LNCAP (cell line): ENCODE data around the gene ACTL6B.

Experiments
- TF ChIP-seq, protein P1 (sequence below): fragments of 450-650 bp; IDR thresholded peaks from 2 replicates; pipeline ENCODE4 v1.5.1; 2017; ENCODE audit warnings: mild to moderate bottlenecking

ACTL6B gene

DNA sequence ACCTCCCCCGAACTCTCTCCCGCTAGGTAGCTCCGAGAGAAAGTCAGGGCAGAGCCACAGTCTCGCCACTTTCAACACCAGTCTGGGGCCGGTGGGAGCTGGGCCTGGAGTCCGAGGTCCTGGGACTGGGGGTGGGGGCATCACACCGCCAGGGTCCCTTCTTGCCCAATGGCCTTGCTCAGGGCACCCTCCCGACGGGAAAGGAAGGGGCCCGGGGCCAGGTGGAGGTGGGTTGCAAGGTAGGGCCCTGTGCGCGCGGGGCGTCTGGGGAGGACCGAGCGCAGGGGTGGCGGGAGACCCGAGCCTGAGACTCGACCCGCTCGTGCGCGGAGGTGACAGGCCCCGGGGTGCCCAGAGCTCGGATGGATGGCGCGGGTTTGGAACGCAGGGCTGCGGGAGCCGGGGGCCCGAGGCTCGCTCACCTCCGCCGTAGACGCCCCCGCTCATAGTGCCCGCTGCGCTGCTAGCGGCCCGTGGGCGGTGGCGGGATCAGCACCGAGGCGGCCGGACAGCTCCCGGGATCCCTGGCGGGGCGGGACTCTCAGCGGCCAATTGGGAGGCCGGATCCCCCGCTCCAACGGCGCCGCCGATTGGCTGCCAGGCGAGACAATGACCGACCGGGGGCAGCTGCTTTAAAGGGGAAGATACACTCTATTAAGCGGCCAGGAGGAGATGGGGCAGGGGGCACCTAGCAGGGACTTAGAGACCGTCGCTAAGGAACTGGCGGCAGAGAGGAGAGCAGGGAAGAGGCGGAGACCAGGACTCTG, at the start of gene ACTL6B:
TSS of gene ACTL6B (minus strand) at position 541 of the 767 bp plus-strand sequence. CDS start at position 447, 94 bp downstream.
- TF ChIP-seq, protein P1, sequence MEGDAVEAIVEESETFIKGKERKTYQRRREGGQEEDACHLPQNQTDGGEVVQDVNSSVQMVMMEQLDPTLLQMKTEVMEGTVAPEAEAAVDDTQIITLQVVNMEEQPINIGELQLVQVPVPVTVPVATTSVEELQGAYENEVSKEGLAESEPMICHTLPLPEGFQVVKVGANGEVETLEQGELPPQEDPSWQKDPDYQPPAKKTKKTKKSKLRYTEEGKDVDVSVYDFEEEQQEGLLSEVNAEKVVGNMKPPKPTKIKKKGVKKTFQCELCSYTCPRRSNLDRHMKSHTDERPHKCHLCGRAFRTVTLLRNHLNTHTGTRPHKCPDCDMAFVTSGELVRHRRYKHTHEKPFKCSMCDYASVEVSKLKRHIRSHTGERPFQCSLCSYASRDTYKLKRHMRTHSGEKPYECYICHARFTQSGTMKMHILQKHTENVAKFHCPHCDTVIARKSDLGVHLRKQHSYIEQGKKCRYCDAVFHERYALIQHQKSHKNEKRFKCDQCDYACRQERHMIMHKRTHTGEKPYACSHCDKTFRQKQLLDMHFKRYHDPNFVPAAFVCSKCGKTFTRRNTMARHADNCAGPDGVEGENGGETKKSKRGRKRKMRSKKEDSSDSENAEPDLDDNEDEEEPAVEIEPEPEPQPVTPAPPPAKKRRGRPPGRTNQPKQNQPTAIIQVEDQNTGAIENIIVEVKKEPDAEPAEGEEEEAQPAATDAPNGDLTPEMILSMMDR: no peak

DNA sequence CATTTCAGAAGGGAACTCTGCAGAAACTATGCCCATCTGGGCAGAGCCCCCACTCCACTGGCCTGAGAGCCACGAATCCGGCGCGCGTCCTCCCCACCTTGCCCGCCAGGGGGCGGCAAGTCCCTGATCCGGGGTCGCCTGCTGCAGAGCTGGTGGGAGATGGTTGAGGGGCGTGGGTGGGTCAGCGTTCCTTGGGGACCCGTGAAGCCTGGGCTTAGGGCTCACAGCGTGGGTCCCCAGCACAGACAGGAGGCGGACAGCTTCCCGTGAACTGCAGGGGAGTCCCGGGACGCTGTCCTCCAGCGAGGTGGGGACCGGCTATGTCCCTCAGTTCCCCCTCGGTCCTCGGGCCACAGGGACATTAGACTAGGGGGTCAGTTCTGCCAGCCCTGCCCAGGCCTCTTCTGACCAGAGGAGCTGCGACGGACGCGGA, 49.1 kb upstream of the ACTL6B start:
- TF ChIP-seq, protein P1: peak; percentile 94

DNA sequence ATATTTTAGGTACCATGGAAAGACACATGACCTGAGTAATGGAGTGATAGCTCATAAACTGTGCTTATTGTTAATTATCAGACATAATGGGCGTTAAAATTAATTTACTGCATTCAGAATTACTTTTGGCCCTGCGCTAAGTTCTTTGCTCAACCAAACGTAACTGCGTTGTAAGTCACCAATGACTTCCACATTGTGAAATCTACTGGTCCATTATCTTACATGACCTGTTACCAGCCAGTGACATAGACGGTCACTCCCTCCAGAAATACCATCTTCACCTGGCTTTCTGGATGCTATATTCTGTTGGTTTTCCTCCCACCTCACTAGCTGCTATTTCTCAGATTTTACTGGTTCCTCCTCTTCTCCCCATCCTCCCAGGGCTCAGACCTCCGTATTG, 42.8 kb upstream of the ACTL6B start:
- TF ChIP-seq, protein P1: no peak

DNA sequence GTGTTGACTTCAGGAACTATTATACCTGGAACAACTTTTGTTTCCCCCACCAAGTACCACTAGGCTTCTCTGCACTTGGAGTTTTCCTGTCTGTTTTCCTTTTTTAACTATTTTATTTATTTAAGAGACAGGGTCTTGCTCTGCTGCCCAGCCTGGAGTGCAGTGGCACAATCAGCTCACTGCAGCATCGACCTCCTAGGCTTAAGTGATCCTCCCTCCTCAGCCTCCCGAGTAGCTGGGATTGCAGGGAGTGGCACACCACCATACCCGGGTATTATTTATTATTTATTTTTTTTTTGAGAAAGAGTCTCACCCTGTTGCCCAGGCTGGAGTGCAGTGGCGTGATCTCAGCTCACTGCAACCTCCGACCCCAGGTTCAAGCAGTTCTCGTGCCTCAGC, 39.9 kb upstream of the ACTL6B start:
- TF ChIP-seq, protein P1: no peak

DNA sequence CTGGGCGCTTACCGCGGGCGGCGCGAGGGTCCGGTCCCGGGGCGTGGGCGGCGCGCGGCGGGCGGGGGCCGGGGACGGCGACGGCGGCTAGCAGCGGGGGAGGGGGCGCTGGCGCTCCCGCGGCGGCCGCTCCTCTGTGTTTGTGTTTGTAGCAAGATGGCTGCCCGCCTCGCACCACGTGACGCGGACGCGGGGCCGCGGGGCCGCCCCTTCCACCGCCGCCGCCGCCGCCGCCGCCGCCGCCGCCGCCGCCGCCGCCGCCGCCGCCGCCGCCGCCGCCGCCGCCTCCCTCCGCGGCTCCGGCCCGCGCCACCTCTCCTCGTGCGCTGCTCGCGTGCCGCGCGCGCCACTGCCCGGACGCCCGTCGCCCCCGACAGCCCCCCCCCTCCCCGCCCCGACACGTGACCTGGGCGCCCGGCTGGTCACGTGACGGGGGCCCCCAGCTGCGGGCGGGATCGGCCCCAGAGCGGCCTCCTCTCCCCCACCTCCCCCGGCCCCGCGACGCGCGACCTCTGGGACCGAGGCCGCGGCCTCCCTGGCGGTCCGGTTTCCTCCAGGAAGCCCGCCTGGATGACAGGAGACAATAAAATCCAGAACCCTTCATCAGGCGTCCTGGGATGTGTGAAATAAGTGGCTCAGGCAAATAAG, 38.0 kb upstream of the ACTL6B start, which contains the start of gene GIGYF1:
TSS of gene GIGYF1 (minus strand) at position 153 of the 648 bp plus-strand sequence. CDS start 6,012 bp downstream, outside the sequence.
- TF ChIP-seq, protein P1: no peak

DNA sequence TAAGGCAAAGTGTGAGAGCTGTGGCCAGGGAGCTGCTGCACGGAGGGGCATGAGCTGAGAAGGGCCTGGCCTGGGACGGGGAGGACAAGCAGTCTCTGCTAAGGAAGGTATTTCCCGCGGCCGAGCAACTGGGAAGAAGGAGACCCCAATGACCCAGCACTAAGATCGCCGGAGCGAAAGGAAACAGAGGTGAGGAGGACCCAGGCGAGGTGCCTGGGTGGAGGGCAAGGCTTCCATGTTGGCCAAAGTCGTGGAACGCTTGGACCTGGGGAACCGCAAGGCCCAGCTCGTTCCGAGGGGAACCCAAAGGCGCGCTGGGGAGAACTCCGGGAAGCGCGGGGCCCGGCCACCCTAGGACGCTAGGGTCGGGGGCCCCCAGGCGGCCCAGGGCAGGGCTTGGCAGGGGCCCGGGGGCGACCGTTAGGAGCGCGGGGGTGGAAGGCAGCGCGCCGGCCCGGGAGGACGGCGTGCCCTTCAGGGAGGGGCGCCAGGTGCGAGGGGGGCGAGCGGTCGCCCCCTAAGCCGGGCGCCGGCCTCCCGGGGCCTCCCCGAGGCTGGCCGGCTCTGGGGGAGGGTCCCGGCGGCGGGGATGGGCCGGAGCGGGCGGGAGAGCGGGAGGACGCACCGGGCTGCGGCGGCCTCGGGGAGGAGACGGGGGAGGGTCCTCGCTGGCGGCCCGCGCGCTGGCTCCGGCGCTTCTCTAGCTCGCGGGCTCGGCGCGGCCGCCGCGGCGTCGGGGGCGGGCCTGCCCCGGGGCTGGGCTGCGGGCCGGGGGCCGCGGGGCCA, 37.3 kb upstream of the ACTL6B start:
- TF ChIP-seq, protein P1: no peak

DNA sequence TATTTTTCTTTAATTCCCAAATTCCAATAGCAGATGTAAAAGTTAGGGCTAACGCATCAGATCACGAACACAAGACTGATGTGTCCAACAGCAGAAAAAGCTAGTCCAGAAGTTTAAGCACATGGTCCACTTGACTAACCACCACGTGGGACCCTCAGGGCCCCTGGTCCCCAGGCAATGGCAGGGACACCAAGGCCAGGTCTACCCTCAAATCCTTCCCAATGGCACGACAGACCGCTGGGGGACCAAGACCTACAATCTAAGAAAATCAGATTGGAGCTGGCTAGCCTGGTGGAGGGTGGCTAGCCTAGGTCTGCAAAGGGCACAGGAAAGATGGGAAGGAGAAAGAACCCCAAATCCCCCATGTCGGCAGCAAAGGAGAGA, 36.3 kb upstream of the ACTL6B start:
- TF ChIP-seq, protein P1: no peak
